Astrocyte of the spinal cord (primary cell): ENCODE results near the gene RLN3.

Experiments
- DNase-seq: peaks from one replicate; pipeline ENCODE4 v3.0.0; 2011; ENCODE audit warnings: low read depth, low spot score
- H3K4me3 ChIP-seq: 2 replicates; pipeline ENCODE4 v1.5.1; 2011; ENCODE audit warnings: low read depth, mild to moderate bottlenecking, low read length, moderate library complexity
- CTCF ChIP-seq: IDR thresholded peaks from 2 replicates; pipeline ENCODE4 v1.5.1; 2012; ENCODE audit warnings: low read depth, mild to moderate bottlenecking, low read length, inconsistent platforms
- in situ Hi-C: cut with HindIII; loops from 2 replicates; pipeline ENCODE4 v1.10.0; 2017; ENCODE audit warnings: low sequenced_read_pairs

Gene RLN3

GRCh38 chr19:13999085-13999484 lies 28.9 kb upstream of the RLN3 start:
- H3K4me3 ChIP-seq = no peak overlapping the region
- DNase-seq = no peak
- no peak for TF ChIP-seq CTCF
- in situ Hi-C loops = no loop called here

- in situ Hi-C loops = no loop called here
Measured at GRCh38 chr19:14000691-14001375, 27.1 kb upstream of the RLN3 start.

GRCh38 chr19:14002571-14003250 lies 25.2 kb upstream of the RLN3 start:
- no peak for DNase-seq
- no peak overlapping the region for H3K4me3 ChIP-seq
- no peak for TF ChIP-seq CTCF
- in situ Hi-C loops = no loop called here

More at GRCh38 chr19:14000691-14001375, 27.1 kb upstream of the RLN3 start:
- H3K4me3 ChIP-seq = no peak overlapping the region
- no peak for DNase-seq
- no peak for TF ChIP-seq CTCF

GRCh38 chr19:14003251-14004055 lies 24.5 kb upstream of the RLN3 start:
- in situ Hi-C loops = no loop called here
- H3K4me3 ChIP-seq = no peak overlapping the region
- no peak for TF ChIP-seq CTCF
- no peak for DNase-seq

GRCh38 chr19:14004619-14005348 lies 23.2 kb upstream of the RLN3 start:
- in situ Hi-C loops = no loop called here
- no peak overlapping the region for H3K4me3 ChIP-seq
- no peak for DNase-seq
- no peak for TF ChIP-seq CTCF

- no peak for TF ChIP-seq CTCF
- in situ Hi-C loops = no loop called here
- peak; percentile 88 for DNase-seq
- peak overlapping the region; percentile 75 for H3K4me3 ChIP-seq
Measured at GRCh38 chr19:14005349-14006084, 22.4 kb upstream of the RLN3 start.
